Measurements from ENCODE around the gene PNPLA1.

PNPLA1 gene

GRCh38 chr6:36320475-36320874 lies 50.6 kb downstream of the PNPLA1 start:
- Histone ChIP-seq H3K27ac (ENCODE audit: low read length) (no peak overlapping the region), H3K9me3 (ENCODE audit: control insufficient read depth in 1 of 2, low read length in 2 of 2) (no peaks in the 10 kb centered on the region), H3K36me3 (ENCODE audit: control insufficient read depth in 1 of 2, insufficient read depth in 2 of 2, low read length in 2 of 2) (no peaks in the 10 kb centered on the region), H3K4me1 (ENCODE audit: control insufficient read depth in 1 of 2, insufficient read depth in 2 of 2, low read length in 2 of 2) (no peaks in the 10 kb centered on the region), H3K27me3 (ENCODE audit: low read depth, low read length) (no peaks in the 10 kb centered on the region), H3K4me3 (ENCODE audit: low read depth in 1 of 2, low read length in 2 of 2) (no peak overlapping the region)

- H3K4me3 ChIP-seq (ENCODE audit: low read depth in 1 of 2, low read length in 2 of 2): no peak overlapping the region
Measured at GRCh38 chr6:36322591-36322990, 52.7 kb downstream of the PNPLA1 start.

GRCh38 chr6:36323062-36323461 lies 53.2 kb downstream of the PNPLA1 start:
- Histone ChIP-seq H3K27ac (ENCODE audit: low read length) (no peak overlapping the region), H3K4me3 (ENCODE audit: low read depth in 1 of 2, low read length in 2 of 2) (no peak overlapping the region), H3K9me3 (ENCODE audit: control insufficient read depth in 1 of 2, low read length in 2 of 2) (no peaks in the 10 kb centered on the region), H3K36me3 (ENCODE audit: control insufficient read depth in 1 of 2, insufficient read depth in 2 of 2, low read length in 2 of 2) (no peaks in the 10 kb centered on the region), H3K27me3 (ENCODE audit: low read depth, low read length) (no peaks in the 10 kb centered on the region), H3K4me1 (ENCODE audit: control insufficient read depth in 1 of 2, insufficient read depth in 2 of 2, low read length in 2 of 2) (peaks cover 9 to 12% of the 10 kb centered on the region in 2 donors)

More at GRCh38 chr6:36322591-36322990, 52.7 kb downstream of the PNPLA1 start:
- H3K9me3 ChIP-seq (ENCODE audit: control insufficient read depth in 1 of 2, low read length in 2 of 2): no peaks in the 10 kb centered on the region
- no peaks in the 10 kb centered on the region for H3K36me3 ChIP-seq (ENCODE audit: control insufficient read depth in 1 of 2, insufficient read depth in 2 of 2, low read length in 2 of 2)
- no peaks in the 10 kb centered on the region for H3K27me3 ChIP-seq (ENCODE audit: low read depth, low read length)
- H3K27ac ChIP-seq (ENCODE audit: low read length): no peak overlapping the region
- peaks cover 8 to 12% of the 10 kb centered on the region in 2 donors for H3K4me1 ChIP-seq (ENCODE audit: control insufficient read depth in 1 of 2, insufficient read depth in 2 of 2, low read length in 2 of 2)

- H3K4me3 ChIP-seq (ENCODE audit: low read depth in 1 of 2, low read length in 2 of 2): no peak overlapping the region
- H3K36me3 ChIP-seq (ENCODE audit: control insufficient read depth in 1 of 2, insufficient read depth in 2 of 2, low read length in 2 of 2): no peaks in the 10 kb centered on the region
Measured at GRCh38 chr6:36324191-36324590, 54.3 kb downstream of the PNPLA1 start.

GRCh38 chr6:36324715-36325114 lies 54.9 kb downstream of the PNPLA1 start:
- Histone ChIP-seq H3K4me1 (ENCODE audit: control insufficient read depth in 1 of 2, insufficient read depth in 2 of 2, low read length in 2 of 2) (peaks cover 9 to 12% of the 10 kb centered on the region in 2 donors), H3K4me3 (ENCODE audit: low read depth in 1 of 2, low read length in 2 of 2) (no peak overlapping the region), H3K27ac (ENCODE audit: low read length) (no peak overlapping the region), H3K9me3 (ENCODE audit: control insufficient read depth in 1 of 2, low read length in 2 of 2) (no peaks in the 10 kb centered on the region), H3K36me3 (ENCODE audit: control insufficient read depth in 1 of 2, insufficient read depth in 2 of 2, low read length in 2 of 2) (no peaks in the 10 kb centered on the region), H3K27me3 (ENCODE audit: low read depth, low read length) (no peaks in the 10 kb centered on the region)

More at GRCh38 chr6:36324191-36324590, 54.3 kb downstream of the PNPLA1 start:
- no peaks in the 10 kb centered on the region for H3K9me3 ChIP-seq (ENCODE audit: control insufficient read depth in 1 of 2, low read length in 2 of 2)
- peaks cover 9 to 12% of the 10 kb centered on the region in 2 donors for H3K4me1 ChIP-seq (ENCODE audit: control insufficient read depth in 1 of 2, insufficient read depth in 2 of 2, low read length in 2 of 2)
- no peak overlapping the region for H3K27ac ChIP-seq (ENCODE audit: low read length)
- no peaks in the 10 kb centered on the region for H3K27me3 ChIP-seq (ENCODE audit: low read depth, low read length)

GRCh38 chr6:36326356-36326995 lies 56.6 kb downstream of the PNPLA1 start:
- Histone ChIP-seq H3K27me3 (ENCODE audit: low read depth, low read length) (no peaks in the 10 kb centered on the region), H3K36me3 (ENCODE audit: control insufficient read depth in 1 of 2, insufficient read depth in 2 of 2, low read length in 2 of 2) (no peaks in the 10 kb centered on the region), H3K4me1 (ENCODE audit: control insufficient read depth in 1 of 2, insufficient read depth in 2 of 2, low read length in 2 of 2) (peaks cover 9 to 12% of the 10 kb centered on the region in 2 donors), H3K4me3 (ENCODE audit: low read depth in 1 of 2, low read length in 2 of 2) (no peak overlapping the region), H3K9me3 (ENCODE audit: control insufficient read depth in 1 of 2, low read length in 2 of 2) (no peaks in the 10 kb centered on the region), H3K27ac (ENCODE audit: low read length) (no peak overlapping the region)

- Histone ChIP-seq H3K27me3 (ENCODE audit: low read depth, low read length) (no peaks in the 10 kb centered on the region), H3K27ac (ENCODE audit: low read length) (no peak overlapping the region), H3K4me1 (ENCODE audit: control insufficient read depth in 1 of 2, insufficient read depth in 2 of 2, low read length in 2 of 2) (peaks cover 9 to 12% of the 10 kb centered on the region in 2 donors), H3K4me3 (ENCODE audit: low read depth in 1 of 2, low read length in 2 of 2) (no peak overlapping the region), H3K9me3 (ENCODE audit: control insufficient read depth in 1 of 2, low read length in 2 of 2) (no peaks in the 10 kb centered on the region), H3K36me3 (ENCODE audit: control insufficient read depth in 1 of 2, insufficient read depth in 2 of 2, low read length in 2 of 2) (no peaks in the 10 kb centered on the region)
Measured at GRCh38 chr6:36327226-36327918, 57.5 kb downstream of the PNPLA1 start.

GRCh38 chr6:36327919-36328236 lies 58.0 kb downstream of the PNPLA1 start:
- H3K9me3 ChIP-seq (ENCODE audit: control insufficient read depth in 1 of 2, low read length in 2 of 2): no peaks in the 10 kb centered on the region
- H3K27ac ChIP-seq (ENCODE audit: low read length): no peak overlapping the region
- H3K4me3 ChIP-seq (ENCODE audit: low read depth in 1 of 2, low read length in 2 of 2): no peak overlapping the region
- peaks cover 9 to 12% of the 10 kb centered on the region in 2 donors for H3K4me1 ChIP-seq (ENCODE audit: control insufficient read depth in 1 of 2, insufficient read depth in 2 of 2, low read length in 2 of 2)
- no peaks in the 10 kb centered on the region for H3K27me3 ChIP-seq (ENCODE audit: low read depth, low read length)
- H3K36me3 ChIP-seq (ENCODE audit: control insufficient read depth in 1 of 2, insufficient read depth in 2 of 2, low read length in 2 of 2): no peaks in the 10 kb centered on the region

GRCh38 chr6:36328600-36328999 lies 58.7 kb downstream of the PNPLA1 start:
- peaks cover 9 to 12% of the 10 kb centered on the region in 2 donors for H3K4me1 ChIP-seq (ENCODE audit: control insufficient read depth in 1 of 2, insufficient read depth in 2 of 2, low read length in 2 of 2)
- H3K4me3 ChIP-seq (ENCODE audit: low read depth in 1 of 2, low read length in 2 of 2): no peak overlapping the region
- H3K36me3 ChIP-seq (ENCODE audit: control insufficient read depth in 1 of 2, insufficient read depth in 2 of 2, low read length in 2 of 2): no peaks in the 10 kb centered on the region
- H3K27me3 ChIP-seq (ENCODE audit: low read depth, low read length): no peaks in the 10 kb centered on the region
- H3K27ac ChIP-seq (ENCODE audit: low read length): no peak overlapping the region
- no peaks in the 10 kb centered on the region for H3K9me3 ChIP-seq (ENCODE audit: control insufficient read depth in 1 of 2, low read length in 2 of 2)

- Histone ChIP-seq H3K36me3 (ENCODE audit: control insufficient read depth in 1 of 2, insufficient read depth in 2 of 2, low read length in 2 of 2) (no peaks in the 10 kb centered on the region), H3K9me3 (ENCODE audit: control insufficient read depth in 1 of 2, low read length in 2 of 2) (no peaks in the 10 kb centered on the region), H3K4me1 (ENCODE audit: control insufficient read depth in 1 of 2, insufficient read depth in 2 of 2, low read length in 2 of 2) (peaks cover 9 to 15% of the 10 kb centered on the region in 2 donors), H3K27me3 (ENCODE audit: low read depth, low read length) (no peaks in the 10 kb centered on the region), H3K4me3 (ENCODE audit: low read depth in 1 of 2, low read length in 2 of 2) (no peak overlapping the region), H3K27ac (ENCODE audit: low read length) (no peak overlapping the region)
Measured at GRCh38 chr6:36329798-36330291, 60.0 kb downstream of the PNPLA1 start.

GRCh38 chr6:36330366-36330765 lies 60.5 kb downstream of the PNPLA1 start:
- H3K9me3 ChIP-seq (ENCODE audit: control insufficient read depth in 1 of 2, low read length in 2 of 2): no peaks in the 10 kb centered on the region
- no peaks in the 10 kb centered on the region for H3K36me3 ChIP-seq (ENCODE audit: control insufficient read depth in 1 of 2, insufficient read depth in 2 of 2, low read length in 2 of 2)
- no peak overlapping the region for H3K4me3 ChIP-seq (ENCODE audit: low read depth in 1 of 2, low read length in 2 of 2)
- peaks cover 9 to 15% of the 10 kb centered on the region in 2 donors for H3K4me1 ChIP-seq (ENCODE audit: control insufficient read depth in 1 of 2, insufficient read depth in 2 of 2, low read length in 2 of 2)
- H3K27ac ChIP-seq (ENCODE audit: low read length): no peak overlapping the region
- H3K27me3 ChIP-seq (ENCODE audit: low read depth, low read length): no peaks in the 10 kb centered on the region

All from muscle layer of duodenum (tissue), 2 donors.